ENCODE results near the gene SH3BGR. TPM values are rescaled to one million over a fixed set of nuclear protein-coding genes. Genes with fewer than 3 reads are reported as not detected.

The SH3BGR gene
- polyA plus RNA-seq, 1 donor from 2014 or later, result 1.5 TPM

GRCh38 chr21:39447264-39447663, 4.5 kb upstream of the SH3BGR start:
- Mint-ChIP-seq H3K27ac (peak overlapping the region in 1 of 3 donors; percentile 92), H3K4me1 (peaks cover 10 to 16% (median 10%) of the 10 kb centered on the region in 3 donors), H3K36me3 (no peaks in the 10 kb centered on the region), H3K9me3 (no peaks in the 10 kb centered on the region), H3K27me3 (peaks cover 8% of the 10 kb centered on the region), H3K4me3 (peak overlapping the region in 3 of 4 donors; percentile 26 to 89 (median 70))

GRCh38 chr21:39452207-39452969, 618 bp downstream of the SH3BGR start:
- H3K36me3 Mint-ChIP-seq, result no peaks in the 10 kb centered on the region
- H3K9me3 Mint-ChIP-seq, result no peaks in the 10 kb centered on the region
- no peak overlapping the region for H3K27ac Mint-ChIP-seq
- H3K4me3 Mint-ChIP-seq, result no peak overlapping the region
- peaks cover 0 to 1% (median 0%) of the 10 kb centered on the region in 3 donors for H3K4me1 Mint-ChIP-seq
- H3K27me3 Mint-ChIP-seq, result no peaks in the 10 kb centered on the region

- Mint-ChIP-seq H3K4me3 (no peak overlapping the region), H3K4me1 (peaks cover 0 to 1% (median 0%) of the 10 kb centered on the region in 3 donors), H3K27ac (no peak overlapping the region), H3K36me3 (no peaks in the 10 kb centered on the region), H3K9me3 (no peaks in the 10 kb centered on the region), H3K27me3 (no peaks in the 10 kb centered on the region)
Observed at GRCh38 chr21:39452970-39453342, 1.2 kb downstream of the SH3BGR start.

- no peak overlapping the region for H3K27ac Mint-ChIP-seq
- H3K4me1 Mint-ChIP-seq, result peaks cover 0 to 1% (median 0%) of the 10 kb centered on the region in 3 donors
- no peaks in the 10 kb centered on the region for H3K36me3 Mint-ChIP-seq
- no peak overlapping the region for H3K4me3 Mint-ChIP-seq
- H3K9me3 Mint-ChIP-seq, result no peaks in the 10 kb centered on the region
- H3K27me3 Mint-ChIP-seq, result no peaks in the 10 kb centered on the region
Observed at GRCh38 chr21:39453571-39454179, 1.9 kb downstream of the SH3BGR start.

GRCh38 chr21:39454949-39455668, 3.3 kb downstream of the SH3BGR start:
- Mint-ChIP-seq H3K9me3 (no peaks in the 10 kb centered on the region), H3K36me3 (no peaks in the 10 kb centered on the region), H3K4me3 (no peak overlapping the region), H3K4me1 (peaks cover 0 to 1% (median 0%) of the 10 kb centered on the region in 3 donors), H3K27ac (no peak overlapping the region), H3K27me3 (no peaks in the 10 kb centered on the region)

GRCh38 chr21:39456665-39457064, 4.9 kb downstream of the SH3BGR start:
- Mint-ChIP-seq H3K9me3 (no peaks in the 10 kb centered on the region), H3K27me3 (no peaks in the 10 kb centered on the region), H3K4me1 (peaks cover 1 to 5% (median 3%) of the 10 kb centered on the region in 3 donors), H3K4me3 (no peak overlapping the region), H3K36me3 (peaks cover 2% of the 10 kb centered on the region), H3K27ac (no peak overlapping the region)

GRCh38 chr21:39461419-39461818, 9.6 kb downstream of the SH3BGR start:
- Mint-ChIP-seq H3K36me3 (peaks cover 12% of the 10 kb centered on the region), H3K4me1 (peaks cover 1 to 5% (median 3%) of the 10 kb centered on the region in 3 donors), H3K27ac (no peak overlapping the region), H3K9me3 (peaks cover 0 to 2% (median 2%) of the 10 kb centered on the region in 3 donors), H3K27me3 (no peaks in the 10 kb centered on the region), H3K4me3 (no peak overlapping the region)

GRCh38 chr21:39463308-39463707, 11.5 kb downstream of the SH3BGR start:
- H3K27me3 Mint-ChIP-seq, result no peaks in the 10 kb centered on the region

GRCh38 chr21:39466584-39466983, 14.8 kb downstream of the SH3BGR start:
- Mint-ChIP-seq H3K4me3 (no peak overlapping the region), H3K27ac (no peak overlapping the region), H3K36me3 (peaks cover 19% of the 10 kb centered on the region), H3K4me1 (peaks cover 0 to 1% (median 0%) of the 10 kb centered on the region in 3 donors), H3K9me3 (peaks cover 0 to 3% (median 2%) of the 10 kb centered on the region in 3 donors), H3K27me3 (no peaks in the 10 kb centered on the region)

More at GRCh38 chr21:39463308-39463707, 11.5 kb downstream of the SH3BGR start:
- Mint-ChIP-seq H3K36me3 (peaks cover 14% of the 10 kb centered on the region), H3K9me3 (peaks cover 0 to 3% (median 2%) of the 10 kb centered on the region in 3 donors), H3K27ac (no peak overlapping the region), H3K4me3 (no peak overlapping the region), H3K4me1 (peaks cover 1 to 5% (median 3%) of the 10 kb centered on the region in 3 donors)

- no peaks in the 10 kb centered on the region for H3K27me3 Mint-ChIP-seq
- peak overlapping the region in 1 of 3 donors; percentile 20 for H3K27ac Mint-ChIP-seq
- no peak overlapping the region for H3K4me3 Mint-ChIP-seq
- no peaks in the 10 kb centered on the region for H3K4me1 Mint-ChIP-seq
- H3K9me3 Mint-ChIP-seq, result peaks cover 0 to 3% (median 2%) of the 10 kb centered on the region in 3 donors
- H3K36me3 Mint-ChIP-seq, result peaks cover 19% of the 10 kb centered on the region
Observed at GRCh38 chr21:39467746-39468145, 16.0 kb downstream of the SH3BGR start.

- peaks cover 0 to 3% (median 2%) of the 10 kb centered on the region in 3 donors for H3K9me3 Mint-ChIP-seq
- peaks cover 2% of the 10 kb centered on the region for H3K27me3 Mint-ChIP-seq
Observed at GRCh38 chr21:39468559-39468958, 16.8 kb downstream of the SH3BGR start.

GRCh38 chr21:39471598-39471997, 19.8 kb downstream of the SH3BGR start:
- H3K4me3 Mint-ChIP-seq, result no peak overlapping the region

More at GRCh38 chr21:39468559-39468958, 16.8 kb downstream of the SH3BGR start:
- peaks cover 16% of the 10 kb centered on the region for H3K36me3 Mint-ChIP-seq
- H3K27ac Mint-ChIP-seq, result no peak overlapping the region
- H3K4me1 Mint-ChIP-seq, result no peaks in the 10 kb centered on the region
- no peak overlapping the region for H3K4me3 Mint-ChIP-seq

GRCh38 chr21:39472786-39473185, 21.0 kb downstream of the SH3BGR start:
- Mint-ChIP-seq H3K27ac (no peak overlapping the region), H3K4me3 (no peak overlapping the region), H3K9me3 (no peaks in the 10 kb centered on the region), H3K4me1 (no peaks in the 10 kb centered on the region), H3K27me3 (peaks cover 6% of the 10 kb centered on the region), H3K36me3 (peaks cover 10% of the 10 kb centered on the region)

More at GRCh38 chr21:39471598-39471997, 19.8 kb downstream of the SH3BGR start:
- Mint-ChIP-seq H3K4me1 (no peaks in the 10 kb centered on the region), H3K27me3 (peaks cover 6% of the 10 kb centered on the region), H3K27ac (no peak overlapping the region), H3K36me3 (peaks cover 12% of the 10 kb centered on the region), H3K9me3 (no peaks in the 10 kb centered on the region)

- peaks cover 6% of the 10 kb centered on the region for H3K27me3 Mint-ChIP-seq
- H3K27ac Mint-ChIP-seq, result no peak overlapping the region
- no peak overlapping the region for H3K4me3 Mint-ChIP-seq
- H3K4me1 Mint-ChIP-seq, result no peaks in the 10 kb centered on the region
- H3K9me3 Mint-ChIP-seq, result no peaks in the 10 kb centered on the region
- peaks cover 12% of the 10 kb centered on the region for H3K36me3 Mint-ChIP-seq
Observed at GRCh38 chr21:39474611-39475010, 22.8 kb downstream of the SH3BGR start.
